ENCODE data around the gene LTBP2. TPM values are rescaled to one million over a fixed set of nuclear protein-coding genes. Genes with fewer than 3 reads are reported as not detected.

LTBP2 gene
- total RNA-seq, 1 donor = 493 TPM

DNA sequence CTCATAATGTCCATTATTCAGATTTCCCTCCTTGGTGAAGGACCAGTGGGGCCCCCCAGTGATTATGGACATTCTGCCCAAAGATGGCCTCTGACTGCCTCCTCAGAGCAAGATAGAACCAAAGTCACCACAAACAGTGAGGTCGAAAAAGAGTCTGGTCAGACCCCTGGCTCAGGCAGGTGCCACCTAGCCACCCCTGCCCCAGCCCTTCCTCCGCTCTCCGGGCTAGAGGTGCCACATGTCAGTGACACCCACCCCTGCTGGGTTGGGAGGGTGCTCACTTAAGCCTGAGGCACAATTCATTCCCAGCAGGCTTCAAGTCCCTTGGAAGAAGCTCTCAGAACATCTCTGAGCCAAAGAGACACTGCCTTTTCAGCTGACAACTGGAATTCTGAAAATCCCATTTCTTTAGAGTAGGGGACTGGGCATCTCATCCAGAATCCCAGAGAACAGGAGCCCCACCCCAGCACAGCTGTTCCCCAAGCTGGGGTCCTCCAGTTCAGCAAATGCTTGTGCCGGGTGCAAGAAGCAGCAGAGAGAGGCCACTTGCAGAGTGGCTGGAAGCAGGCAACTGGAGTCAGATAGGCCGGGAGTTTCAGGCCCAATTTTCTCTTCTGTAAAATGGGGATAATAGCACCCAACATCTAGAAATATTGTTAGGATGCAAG lies 68.1 kb downstream of the LTBP2 start:
- H3K36me3 ChIP-seq (ENCODE audit: insufficient read depth, low read length) = peaks cover 88% of the 10 kb centered on the region
- H3K4me2 ChIP-seq (ENCODE audit: insufficient read depth, low read length) = no peak overlapping the region
- no peak overlapping the region for H2AFZ ChIP-seq (ENCODE audit: low read length)

DNA sequence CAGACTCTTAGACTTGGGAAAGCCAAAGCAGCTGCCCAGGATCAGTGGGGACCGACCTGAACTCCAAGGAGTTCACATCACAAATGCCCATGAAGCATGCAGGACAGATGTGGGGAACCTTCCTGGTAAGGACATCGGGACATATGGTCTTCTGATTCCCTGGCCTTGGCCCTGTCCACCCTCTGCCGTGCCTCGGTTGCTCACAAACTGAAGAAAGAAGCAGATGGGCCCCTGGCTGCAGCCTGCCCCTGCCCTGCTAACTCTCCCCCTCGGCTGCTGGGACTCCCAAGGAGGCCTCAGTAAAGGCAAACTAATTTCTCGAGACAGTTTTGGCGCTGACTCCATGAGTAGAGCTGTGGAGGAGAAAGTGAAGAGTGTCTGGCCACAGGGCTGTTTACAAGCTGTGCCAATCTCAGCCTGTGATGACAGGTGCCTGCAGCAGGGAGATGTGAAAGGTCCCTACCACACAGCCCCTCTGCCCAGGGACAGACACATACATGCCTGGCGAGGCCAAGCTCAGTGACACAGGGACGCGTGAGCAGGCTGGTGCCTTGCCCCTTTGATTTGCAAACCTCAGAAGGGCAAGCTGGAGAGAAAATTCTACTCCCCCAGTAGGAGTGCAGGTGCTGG lies 69.9 kb downstream of the LTBP2 start:
- TF ChIP-seq, protein P1, sequence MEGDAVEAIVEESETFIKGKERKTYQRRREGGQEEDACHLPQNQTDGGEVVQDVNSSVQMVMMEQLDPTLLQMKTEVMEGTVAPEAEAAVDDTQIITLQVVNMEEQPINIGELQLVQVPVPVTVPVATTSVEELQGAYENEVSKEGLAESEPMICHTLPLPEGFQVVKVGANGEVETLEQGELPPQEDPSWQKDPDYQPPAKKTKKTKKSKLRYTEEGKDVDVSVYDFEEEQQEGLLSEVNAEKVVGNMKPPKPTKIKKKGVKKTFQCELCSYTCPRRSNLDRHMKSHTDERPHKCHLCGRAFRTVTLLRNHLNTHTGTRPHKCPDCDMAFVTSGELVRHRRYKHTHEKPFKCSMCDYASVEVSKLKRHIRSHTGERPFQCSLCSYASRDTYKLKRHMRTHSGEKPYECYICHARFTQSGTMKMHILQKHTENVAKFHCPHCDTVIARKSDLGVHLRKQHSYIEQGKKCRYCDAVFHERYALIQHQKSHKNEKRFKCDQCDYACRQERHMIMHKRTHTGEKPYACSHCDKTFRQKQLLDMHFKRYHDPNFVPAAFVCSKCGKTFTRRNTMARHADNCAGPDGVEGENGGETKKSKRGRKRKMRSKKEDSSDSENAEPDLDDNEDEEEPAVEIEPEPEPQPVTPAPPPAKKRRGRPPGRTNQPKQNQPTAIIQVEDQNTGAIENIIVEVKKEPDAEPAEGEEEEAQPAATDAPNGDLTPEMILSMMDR (IDR thresholded peaks at IDR 0.05; ENCODE audit: extremely low read depth, low read depth, low read length) = no peak
- Histone ChIP-seq H3K4me2 (ENCODE audit: insufficient read depth, low read length) (no peak overlapping the region), H3K4me1 (ENCODE audit: insufficient read depth, low read length) (no peaks in the 10 kb centered on the region), H2AFZ (ENCODE audit: low read length) (no peak overlapping the region), H3K27me3 (ENCODE audit: insufficient read depth, low read length) (no peaks in the 10 kb centered on the region), H4K20me1 (ENCODE audit: insufficient read depth, low read length) (no peaks in the 10 kb centered on the region), H3K79me2 (ENCODE audit: insufficient read depth, low read length) (peaks cover 3% of the 10 kb centered on the region), H3K27ac (ENCODE audit: low read depth, low read length) (no peak overlapping the region), H3K36me3 (ENCODE audit: insufficient read depth, low read length) (peaks cover 87% of the 10 kb centered on the region), H3K4me3 (ENCODE audit: insufficient read depth, low read length) (no peak overlapping the region), H3K9me3 (ENCODE audit: low read depth, low read length) (no peaks in the 10 kb centered on the region)
- DNase-seq (ENCODE audit: insufficient read length, low spot score, missing footprints) = peak; percentile 64

More for the DNA sequence above, 68.1 kb downstream of the LTBP2 start:
- Histone ChIP-seq H3K4me3 (ENCODE audit: insufficient read depth, low read length) (no peak overlapping the region), H3K9me3 (ENCODE audit: low read depth, low read length) (no peaks in the 10 kb centered on the region), H3K27me3 (ENCODE audit: insufficient read depth, low read length) (no peaks in the 10 kb centered on the region), H4K20me1 (ENCODE audit: insufficient read depth, low read length) (peaks cover 8% of the 10 kb centered on the region), H3K4me1 (ENCODE audit: insufficient read depth, low read length) (peaks cover 7% of the 10 kb centered on the region), H3K79me2 (ENCODE audit: insufficient read depth, low read length) (peaks cover 3% of the 10 kb centered on the region), H3K27ac (ENCODE audit: low read depth, low read length) (no peak overlapping the region)
- TF ChIP-seq, protein P1 (IDR thresholded peaks at IDR 0.05; ENCODE audit: extremely low read depth, low read depth, low read length) = no peak
- DNase-seq (ENCODE audit: insufficient read length, low spot score, missing footprints) = peak; percentile 13

DNA sequence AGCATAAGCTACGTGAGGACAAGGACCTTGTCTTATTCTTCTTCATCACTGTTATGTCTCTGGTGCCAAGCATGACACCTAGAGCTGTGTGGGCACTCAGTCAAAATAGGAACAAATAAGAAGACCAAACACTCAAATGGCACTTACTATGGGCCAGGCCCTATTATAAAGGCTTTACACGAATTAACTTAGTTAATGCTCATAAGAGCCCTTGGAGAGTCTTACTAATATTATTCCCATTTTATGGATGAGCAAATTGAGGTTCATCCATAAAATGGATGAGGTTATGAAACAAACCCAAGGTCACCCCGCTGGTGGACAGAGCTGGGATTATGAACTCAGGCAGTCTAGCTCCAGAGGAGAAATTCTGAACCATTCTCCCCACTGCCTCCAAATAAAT lies 70.8 kb downstream of the LTBP2 start:
- Histone ChIP-seq H3K4me1 (ENCODE audit: insufficient read depth, low read length) (no peaks in the 10 kb centered on the region), H3K27me3 (ENCODE audit: insufficient read depth, low read length) (no peaks in the 10 kb centered on the region), H2AFZ (ENCODE audit: low read length) (no peak overlapping the region), H3K79me2 (ENCODE audit: insufficient read depth, low read length) (peaks cover 3% of the 10 kb centered on the region), H3K9me3 (ENCODE audit: low read depth, low read length) (no peaks in the 10 kb centered on the region), H4K20me1 (ENCODE audit: insufficient read depth, low read length) (no peaks in the 10 kb centered on the region), H3K4me2 (ENCODE audit: insufficient read depth, low read length) (no peak overlapping the region), H3K27ac (ENCODE audit: low read depth, low read length) (peak overlapping the region; percentile 15), H3K4me3 (ENCODE audit: insufficient read depth, low read length) (no peak overlapping the region), H3K36me3 (ENCODE audit: insufficient read depth, low read length) (peaks cover 81% of the 10 kb centered on the region)
- TF ChIP-seq, protein P1 (IDR thresholded peaks at IDR 0.05; ENCODE audit: extremely low read depth, low read depth, low read length) = no peak
- no peak for DNase-seq (ENCODE audit: insufficient read length, low spot score, missing footprints)

DNA sequence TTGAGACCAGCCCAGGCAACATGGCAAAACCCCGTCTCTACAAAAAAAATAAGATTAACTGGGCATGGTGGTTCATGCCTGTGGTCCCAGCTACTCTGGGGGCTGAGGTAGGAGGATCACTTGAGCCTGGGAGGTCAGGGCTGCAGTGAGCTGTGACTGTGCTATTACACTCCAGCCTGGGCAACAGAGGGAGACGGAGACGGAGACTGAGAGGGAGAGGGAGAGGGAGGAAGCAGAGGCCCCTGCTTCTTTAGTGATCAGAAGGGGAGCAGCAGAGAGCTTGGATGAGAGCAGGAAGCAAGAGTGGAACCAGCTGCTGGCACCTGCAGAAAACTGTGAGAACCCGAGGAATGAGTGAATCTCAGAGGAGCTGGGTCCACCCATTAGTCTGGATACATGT lies 72.5 kb downstream of the LTBP2 start:
- H3K27ac ChIP-seq (ENCODE audit: low read depth, low read length) = no peak overlapping the region
- peaks cover 81% of the 10 kb centered on the region for H3K36me3 ChIP-seq (ENCODE audit: insufficient read depth, low read length)
- no peaks in the 10 kb centered on the region for H3K4me1 ChIP-seq (ENCODE audit: insufficient read depth, low read length)
- no peak overlapping the region for H3K4me2 ChIP-seq (ENCODE audit: insufficient read depth, low read length)
- no peak overlapping the region for H3K4me3 ChIP-seq (ENCODE audit: insufficient read depth, low read length)
- no peaks in the 10 kb centered on the region for H4K20me1 ChIP-seq (ENCODE audit: insufficient read depth, low read length)
- H3K27me3 ChIP-seq (ENCODE audit: insufficient read depth, low read length) = no peaks in the 10 kb centered on the region
- H3K9me3 ChIP-seq (ENCODE audit: low read depth, low read length) = no peaks in the 10 kb centered on the region
- H2AFZ ChIP-seq (ENCODE audit: low read length) = no peak overlapping the region
- TF ChIP-seq, protein P1 (IDR thresholded peaks at IDR 0.05; ENCODE audit: extremely low read depth, low read depth, low read length) = no peak
- peaks cover 4% of the 10 kb centered on the region for H3K79me2 ChIP-seq (ENCODE audit: insufficient read depth, low read length)
- DNase-seq (ENCODE audit: insufficient read length, low spot score, missing footprints) = no peak

All from osteoblast (primary cell).